Measurements from ENCODE around the gene AARS2. TPM values are rescaled to one million over a fixed set of nuclear protein-coding genes. Genes with fewer than 3 reads are reported as not detected.

AARS2 gene
- total and polyA plus RNA-seq, 12 donors: 4.7 to 10.9 (median 8.3) TPM

DNA sequence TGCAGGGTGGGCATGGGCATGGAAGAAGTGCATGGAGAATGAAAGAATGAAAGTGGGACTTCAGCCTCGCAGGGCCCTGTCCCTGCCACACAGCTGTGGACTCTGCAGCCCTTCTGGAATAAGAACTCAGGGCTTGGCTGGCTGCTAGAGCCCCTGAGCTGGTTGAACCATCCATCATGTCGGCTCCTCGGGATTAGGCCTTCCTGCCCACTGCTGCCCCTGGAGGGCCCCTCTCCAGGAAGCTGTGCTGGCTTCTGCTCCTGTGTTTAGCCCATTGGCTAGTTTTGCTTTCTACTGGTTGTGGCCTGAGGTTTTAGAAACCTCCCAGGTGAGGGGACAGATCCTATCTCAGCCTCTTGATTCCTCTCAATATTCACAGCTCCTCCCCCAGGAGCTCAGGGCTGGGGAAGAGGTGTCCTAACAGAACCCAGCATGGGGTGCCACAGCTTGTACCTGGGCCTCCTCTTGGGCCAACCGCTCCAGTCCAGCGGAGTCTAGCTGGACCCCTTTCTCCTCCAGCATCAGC lies 7.9 kb downstream of the AARS2 start:
- ATAC-seq (no peak), DNase-seq (no peak)
- Histone ChIP-seq H3K9me3 (no peaks in the 10 kb centered on the region), H3K4me1 (peaks cover 0 to 16% (median 4%) of the 10 kb centered on the region in 9 donors), H3K4me3 (no peak overlapping the region), H3K36me3 (peaks cover 0 to 100% (median 73%) of the 10 kb centered on the region in 9 donors), H3K27ac (no peak overlapping the region), H3K27me3 (no peaks in the 10 kb centered on the region)
- 89 to 90% methylated on average over 5 of the region's 5 CpGs for WGBS, 2 donors
- TF ChIP-seq CTCF (IDR thresholded peaks at IDR 0.05): no peak
- intact Hi-C loops (cut with DNase I): loop anchor here in 1 of 10 donors (5.0 kb wide), 1 partner anchor 38 kb away; the partner anchor contains the start of gene NFKBIE

GRCh38 chr6:44304282-44305199 lies 8.6 kb downstream of the AARS2 start:
- ATAC-seq (peak in 3 of 8 donors; percentile 21 to 29 (median 28)), DNase-seq (no peak)
- intact Hi-C loops (cut with DNase I): loop anchor here in 2 of 10 donors (5.0 kb wide), 1 partner anchor 37 kb away; the partner anchor contains the start of gene NFKBIE (in 2 of the 2)
- Histone ChIP-seq H3K27ac (no peak overlapping the region), H3K4me1 (peaks cover 0 to 9% (median 3%) of the 10 kb centered on the region in 9 donors), H3K9me3 (no peaks in the 10 kb centered on the region), H3K4me3 (no peak overlapping the region), H3K36me3 (peaks cover 0 to 97% (median 68%) of the 10 kb centered on the region in 9 donors), H3K27me3 (no peaks in the 10 kb centered on the region)
- 86 to 87% methylated on average over 25 of the region's 25 CpGs for WGBS, 2 donors
- peak; percentile 54 to 82 (median 64) for TF ChIP-seq CTCF (IDR thresholded peaks at IDR 0.05)

DNA sequence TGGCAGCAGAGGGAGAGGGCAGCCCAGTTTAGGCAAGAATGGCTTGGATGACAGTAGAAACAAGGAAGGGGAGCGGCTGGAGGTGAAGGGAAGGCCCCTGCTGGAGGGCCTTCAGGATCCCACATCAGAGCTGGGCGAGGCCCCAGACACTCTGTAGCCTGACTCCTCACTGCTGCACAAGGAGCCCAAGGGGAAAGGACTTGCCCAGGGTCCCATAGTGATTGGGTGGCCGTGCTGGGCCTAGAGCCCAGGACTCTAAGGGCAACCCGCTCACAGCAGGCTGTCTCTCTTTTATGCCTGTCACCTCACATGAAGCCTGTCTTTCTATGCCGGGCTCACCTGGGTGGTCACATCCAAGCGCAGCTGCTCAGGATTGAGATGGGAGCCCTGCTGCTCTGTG lies 9.3 kb downstream of the AARS2 start:
- DNase-seq (no peak), ATAC-seq (no peak)
- Histone ChIP-seq H3K4me1 (peaks cover 0 to 5% (median 0%) of the 10 kb centered on the region in 9 donors), H3K36me3 (peaks cover 0 to 90% (median 62%) of the 10 kb centered on the region in 9 donors), H3K4me3 (no peak overlapping the region), H3K27ac (no peak overlapping the region), H3K9me3 (no peaks in the 10 kb centered on the region), H3K27me3 (no peaks in the 10 kb centered on the region)
- intact Hi-C loops (cut with DNase I): loop anchor here in 1 of 10 donors (5.0 kb wide), 1 partner anchor 37 kb away; the partner anchor contains the start of gene NFKBIE
- WGBS, 2 donors: 98 to 100% methylated on average over 5 to 6 of the region's 6 CpGs
- TF ChIP-seq CTCF (IDR thresholded peaks at IDR 0.05): no peak

GRCh38 chr6:44302856-44303255 lies 10.3 kb downstream of the AARS2 start:
- no peak for TF ChIP-seq CTCF (IDR thresholded peaks at IDR 0.05)
- no peak overlapping the region for H3K4me3 ChIP-seq
- H3K36me3 ChIP-seq: peaks cover 0 to 80% (median 59%) of the 10 kb centered on the region in 9 donors
- DNase-seq: no peak
- peaks cover 0 to 6% (median 0%) of the 10 kb centered on the region in 7 donors for H3K27me3 ChIP-seq
- intact Hi-C loops (cut with DNase I): loop anchor here in 1 of 10 donors (5.0 kb wide), 1 partner anchor 36 kb away; the partner anchor contains the start of gene NFKBIE
- H3K27ac ChIP-seq: no peak overlapping the region
- WGBS, 2 donors: 92 to 97% methylated on average over 12 of the region's 12 CpGs
- peaks cover 0 to 4% (median 3%) of the 10 kb centered on the region in 9 donors for H3K4me1 ChIP-seq
- ATAC-seq: no peak
- no peaks in the 10 kb centered on the region for H3K9me3 ChIP-seq

Measured in heart right ventricle (tissue), 16 donors.